GM12878 (cell line): ENCODE data around the gene VCAM1. TPM values are rescaled to one million over a fixed set of nuclear protein-coding genes. Genes with fewer than 3 reads are reported as not detected.

Experiments
- ATAC-seq: fragments of 200-7000 bp; cut with Tn5 transposase; 3 replicates; pipeline ENCODE4 v1.9.1; 2020; ENCODE audit warnings: mild to moderate bottlenecking, moderate library complexity
- BruUV-seq: library from RNA; stranded (reverse); fragments of 400-500 nt; replicated peaks from 2 replicates; lab custom pipeline; 2021; lab: Mats Ljungman, UMichigan
- CTCF ChIA-PET: fragments of 300-600 bp; sonication (Branson Sonifier 250); formaldehyde crosslinking; extraction: SDS; loops from one replicate; lab custom pipeline; 2021; ENCODE audit warnings: inconsistent platforms; lab: Yijun Ruan, JAX
- POLR2A ChIA-PET: fragments of 350-600 bp; formaldehyde crosslinking; extraction: SDS; loops from one replicate; lab custom pipeline; 2021; ENCODE audit warnings: inconsistent platforms; lab: Charles Lee
- RAD21 ChIA-PET: fragments of 300-600 bp; sonication (Branson Sonifier 250); formaldehyde crosslinking; loops from one replicate; lab custom pipeline; 2023; ENCODE audit warnings: antibody characterized with exemption; ENCODE audit not compliant: unreplicated experiment; lab: Charles Lee
- SMC1A ChIA-PET: fragments of 300-600 bp; sonication (Branson Sonifier 250); formaldehyde crosslinking; loops from one replicate; lab custom pipeline; 2023; ENCODE audit not compliant: unreplicated experiment, uncharacterized antibody; lab: Charles Lee
- DNase-seq: peaks from one replicate; pipeline ENCODE4 v3.0.0-alpha.2; 2011; ENCODE audit warnings: low read depth, low spot score
- FAIRE-seq: peaks from 3 replicates; lab custom pipeline; 2011; peaks lifted over from hg19 to GRCh38; lab: Jason Lieb, UNC
- H2AFZ ChIP-seq: 2 replicates; pipeline ENCODE4 v1.6.0; 2011; ENCODE audit warnings: low read depth, low read length, control low read depth; ENCODE audit not compliant: control insufficient read depth
- H3K27ac ChIP-seq: 2 replicates; pipeline ENCODE4 v1.5.1; 2011; ENCODE audit warnings: control low read depth; ENCODE audit not compliant: control insufficient read depth, insufficient read depth
- H3K27me3 ChIP-seq, 2 experiments: replicated peaks in 1 of 2; 2 replicates each; pipeline versions ENCODE4 v1.6.0 to v1.6.1; 2011; ENCODE audit warnings: low read length in 1 of 2; ENCODE audit not compliant: control insufficient read depth in 2 of 2, insufficient read depth in 2 of 2
- H3K36me3 ChIP-seq, 2 experiments: 2 replicates each; pipeline ENCODE4 v1.5.1; 2011; ENCODE audit warnings: low read length in 1 of 2; ENCODE audit not compliant: control insufficient read depth in 2 of 2, insufficient read depth in 2 of 2
- H3K4me1 ChIP-seq: 2 replicates; pipeline ENCODE4 v1.6.1; 2011; ENCODE audit warnings: mild to moderate bottlenecking, low read length, moderate library complexity, mixed read lengths; ENCODE audit not compliant: control insufficient read depth, insufficient read depth
- H3K4me2 ChIP-seq: 2 replicates; pipeline ENCODE4 v1.6.0; 2011; ENCODE audit warnings: control low read depth; ENCODE audit not compliant: control insufficient read depth, insufficient read depth
- H3K4me3 ChIP-seq: fragments of 200-600 bp; sonication (generic); 2 replicates; pipeline ENCODE4 v1.5.1; 2016
- H3K79me2 ChIP-seq: 2 replicates; pipeline ENCODE4 v1.6.0; 2011; ENCODE audit warnings: low read length; ENCODE audit not compliant: control insufficient read depth, insufficient read depth
- H3K9ac ChIP-seq: 2 replicates; pipeline ENCODE4 v1.8.0; 2011; ENCODE audit warnings: low read length, control low read depth, mixed read lengths; ENCODE audit not compliant: control insufficient read depth, insufficient read depth
- H3K9me3 ChIP-seq: replicated peaks from 3 replicates; pipeline ENCODE4 v1.5.1; 2011; ENCODE audit warnings: mild to moderate bottlenecking, low read length; ENCODE audit not compliant: control insufficient read depth, insufficient read depth
- H4K20me1 ChIP-seq: 2 replicates; pipeline ENCODE4 v1.6.0; 2011; ENCODE audit not compliant: control insufficient read depth, insufficient read depth
- BHLHE40 ChIP-seq, 2 experiments: fragments of 450-650 bp in 1 of 2; IDR thresholded peaks; 2 replicates each; pipeline ENCODE4 v1.6.1; 2011 to 2017; ENCODE audit warnings: low read depth in 2 of 2, borderline replicate concordance in 1 of 2, improper control_type of control experiment in 1 of 2, low read length in 1 of 2, mild to moderate bottlenecking in 1 of 2
- MEF2B ChIP-seq: fragments of 450-650 bp; IDR thresholded peaks from 2 replicates; pipeline ENCODE4 v1.6.1; 2018; ENCODE audit warnings: mild to moderate bottlenecking, moderate library complexity; ENCODE audit not compliant: partially characterized antibody, poor library complexity, severe bottlenecking
- MXI1 ChIP-seq: fragments of 150-350 bp; IDR thresholded peaks from 2 replicates; pipeline ENCODE4 v1.6.1; 2011; ENCODE audit warnings: low read depth, mild to moderate bottlenecking, inconsistent platforms, low read length, improper control_type of control experiment
- SPI1 ChIP-seq: IDR thresholded peaks from 2 replicates; pipeline ENCODE4 v1.6.1; 2011; ENCODE audit warnings: low read depth, mild to moderate bottlenecking, low read length, moderate library complexity, borderline replicate concordance; ENCODE audit not compliant: insufficient read depth
- ZBTB4 ChIP-seq: fragments of 450-650 bp; formaldehyde crosslinking; IDR thresholded peaks from 2 replicates; pipeline ENCODE4 v1.4.0; 2022; ENCODE audit warnings: mild to moderate bottlenecking, moderate library complexity
- ZNF217 ChIP-seq: fragments of 450-650 bp; IDR thresholded peaks from 2 replicates; pipeline ENCODE4 v1.6.1; 2017; ENCODE audit warnings: antibody characterized with exemption, mild to moderate bottlenecking
- ZNF24 ChIP-seq: fragments of 450-650 bp; IDR thresholded peaks from 2 replicates; pipeline ENCODE4 v1.6.1; 2017; ENCODE audit warnings: antibody characterized with exemption, mild to moderate bottlenecking
- ZNF687 ChIP-seq: fragments of 450-650 bp; IDR thresholded peaks from 2 replicates; pipeline ENCODE4 v1.6.1; 2017; ENCODE audit warnings: mild to moderate bottlenecking, moderate library complexity
- WGBS: methylation state at CpG from one replicate; pipeline ENCODE4 v1.1.6; 2016; ENCODE audit warnings: low lambda C conversion rate; ENCODE audit not compliant: insufficient replicate concordance, insufficient coverage; ENCODE audit errors: missing lambda C conversion rate; 5-methylcytosine and 5-hydroxymethylcytosine counted together
- in situ Hi-C: fragments of 300-500 bp; cut with MboI; formaldehyde crosslinking; loops from 9 replicates; pipeline ENCODE4 v1.14.3; 2018; ENCODE audit warnings: mixed read lengths
- intact Hi-C: fragments of 100-400 bp; cut with micrococcal nuclease; formaldehyde crosslinking; loops from one replicate; pipeline ENCODE4 v1.14.2; 2022; ENCODE audit not compliant: unreplicated experiment
- polyA plus RNA-seq, 11 experiments: library from polyadenylated mRNA; depleted of rRNA in 4 of 11; unstranded in 6 of 11; stranded (reverse) in 5 of 11; fragments of >200 nt; fragmentation: Nextera tagmentation in 4 of 11; fragmentation: Illumina TruSeq in 1 of 11; extraction: Ambion mirVana in 4 of 11; extraction: Trizol in 1 of 11; gene quantifications; 1 replicate in 1 of 11; 2 replicates in 10 of 11; pipeline versions ENCODE4 v1.2.1 to v1.2.3, GENCODE V29; 2011 to 2016; ENCODE audit warnings: inconsistent platforms in 2 of 11, missing spikeins in 2 of 11, low read depth in 1 of 11
- total RNA-seq, 4 experiments: library from RNA; depleted of rRNA in 3 of 4; stranded (reverse); fragments of >200 nt in 3 of 4; fragmentation: Illumina TruSeq in 1 of 4; extraction: Trizol in 1 of 4; gene quantifications; 2 replicates each; pipeline versions ENCODE4 v1.2.1 to v1.2.3, GENCODE V29; 2013 to 2021

The VCAM1 gene
- total and polyA plus RNA-seq, 10 of the 15 experiments (the other 5 are each of a cell fraction or from before 2014, with no cell fraction given), result 5.0 to 13.6 (median 7.4) TPM

GRCh38 chr1:100717218-100717617, 2.3 kb upstream of the VCAM1 start:
- Histone ChIP-seq H4K20me1 (no peaks in the 10 kb centered on the region), H3K4me3 (no peak overlapping the region), H3K9me3 (no peaks in the 10 kb centered on the region), H3K27me3 (no peaks in the 10 kb centered on the region), H2AFZ (no peak overlapping the region), H3K27ac (no peak overlapping the region), H3K79me2 (no peaks in the 10 kb centered on the region; the same call in 1 of the 2 replicates), H3K4me2 (no peak overlapping the region)
- no TSS peak for BruUV-seq
- POLR2A ChIA-PET, result interaction anchor here (1.5 kb wide), 1 partner anchor 10 kb away, joined by 5 read pairs; no protein-coding TSS in a partner anchor
- DNase-seq, result no peak
- RAD21 ChIA-PET, result interaction anchor here (1.5 kb wide), 1 partner anchor 151 kb away, joined by 3 read pairs; no protein-coding TSS in a partner anchor
- no peak for ATAC-seq
- SMC1A ChIA-PET, result interaction anchor here (0.8 to 1.9 kb wide), 6 partner anchors 9 to 152 kb away, joined by 3 to 5 read pairs (median 3); no protein-coding TSS in a partner anchor
- WGBS, result 85% methylated on average over 6 of the region's 6 CpGs
- in situ Hi-C loops (no loop called here), intact Hi-C loops (no loop called here)
- no peak for FAIRE-seq
- CTCF ChIA-PET, result interaction anchor here (0.6 to 1.5 kb wide), 3 partner anchors 10 to 895 kb away, joined by 3 to 4 read pairs (median 4); no protein-coding TSS in a partner anchor
- TF ChIP-seq ZNF217, result no peak
- TF ChIP-seq, all 136 proteins: peak for 0
- no peaks in the 10 kb centered on the region for H3K36me3 ChIP-seq
- no peaks in the 10 kb centered on the region for H3K4me1 ChIP-seq
- no peak overlapping the region for H3K9ac ChIP-seq

- Histone ChIP-seq H3K4me3 (no peak overlapping the region), H4K20me1 (no peaks in the 10 kb centered on the region), H3K36me3 (no peaks in the 10 kb centered on the region), H3K9ac (no peak overlapping the region), H3K4me2 (no peak overlapping the region), H3K4me1 (no peaks in the 10 kb centered on the region), H3K79me2 (no peaks in the 10 kb centered on the region; the same call in 1 of the 2 replicates), H2AFZ (no peak overlapping the region), H3K27ac (no peak overlapping the region), H3K9me3 (no peaks in the 10 kb centered on the region), H3K27me3 (no peaks in the 10 kb centered on the region)
- no peak for FAIRE-seq
- ChIA-PET POLR2A (no interaction called here), RAD21 (no interaction called here), SMC1A (interaction anchor here (1.0 to 3.5 kb wide), 5 partner anchors 9 to 112 kb away, joined by 3 to 8 read pairs (median 5); no protein-coding TSS in a partner anchor), CTCF (interaction anchor here (0.6 to 1.5 kb wide), 4 partner anchors 9 to 515 kb away, joined by 3 to 5 read pairs (median 4); no protein-coding TSS in a partner anchor)
- intact Hi-C loops, result no loop called here
- no peak; the same call in 2 of the 3 replicates for ATAC-seq
- in situ Hi-C loops, result no loop called here
- WGBS, result 42% methylated on average over 4 of the region's 4 CpGs
- TF ChIP-seq MEF2B (no peak), BHLHE40 (IDR thresholded peaks at IDR 0.05; ENCODE audit: borderline replicate concordance in 1 of 2, low read depth in 2 of 2, low read length in 1 of 2) (peak; percentile 41 to 50; a peak in 2 of 4 replicates), MXI1 (no peak), ZBTB4 (CRISPR knock-in tag) (no peak), ZNF24 (no peak), ZNF687 (no peak), SPI1 (peak; percentile 64; the same call in 1 of the 2 replicates)
- DNase-seq, result no peak
- no TSS peak for BruUV-seq
Observed at GRCh38 chr1:100718581-100718980, 961 bp upstream of the VCAM1 start.
